B cell (primary cell): ENCODE measurements around the gene NPM3. TPM values are rescaled to one million over a fixed set of nuclear protein-coding genes. Genes with fewer than 3 reads are reported as not detected.

Source experiments
- ATAC-seq: fragments of 200-7000 bp; cut with Tn5 transposase; one replicate; pipeline ENCODE4 v1.10.0; 2021; ENCODE audit warnings: low read depth, mild to moderate bottlenecking, moderate number of reproducible peaks, moderate library complexity
- CTCF ChIA-PET: fragments of 350-600 bp; sonication (Branson Sonifier 250); formaldehyde crosslinking; loops from one replicate; lab custom pipeline; 2021; ENCODE audit warnings: antibody characterized with exemption, inconsistent platforms; lab: Charles Lee
- POLR2A ChIA-PET: fragments of 350-600 bp; sonication (Branson Sonifier 250); formaldehyde crosslinking; loops from one replicate; lab custom pipeline; 2021; ENCODE audit warnings: antibody characterized with exemption; lab: Charles Lee
- DNase-seq: peaks from one replicate; pipeline ENCODE4 v3.0.0; 2013
- H2AFZ ChIP-seq: 2 replicates; pipeline ENCODE4 v1.6.1; 2012; ENCODE audit warnings: mild to moderate bottlenecking, low read depth, low read length; ENCODE audit not compliant: insufficient read depth, poor library complexity, severe bottlenecking
- H3K27ac ChIP-seq, 2 donors: 1 replicate in 1 of 2; 2 replicates in 1 of 2; pipeline ENCODE4 v1.5.1; 2012 to 2013; ENCODE audit warnings: low read length in 2 of 2, mild to moderate bottlenecking in 2 of 2, moderate library complexity in 1 of 2
- H3K27me3 ChIP-seq, 4 experiments: fragments of 200-600 bp in 1 of 4; sonication (generic) in 1 of 4; replicated peaks in 1 of 4; 1 replicate in 2 of 4; 2 replicates in 2 of 4; pipeline versions ENCODE4 v1.6.1 to v1.7.0; 2013 to 2016; ENCODE audit warnings: low read length in 3 of 4, mild to moderate bottlenecking in 2 of 4, mixed read lengths in 1 of 4, moderate library complexity in 1 of 4; ENCODE audit not compliant: insufficient read depth in 4 of 4, control insufficient read depth in 3 of 4; ENCODE audit errors: control extremely low read depth in 1 of 4
- H3K36me3 ChIP-seq, 2 experiments: replicated peaks in 1 of 2; 1 replicate in 1 of 2; 2 replicates in 1 of 2; pipeline versions ENCODE4 v1.6.1 to v1.7.1; 2013; ENCODE audit warnings: low read length in 1 of 2; ENCODE audit not compliant: insufficient read depth in 2 of 2, control insufficient read depth in 1 of 2; ENCODE audit errors: control extremely low read depth in 1 of 2, extremely low read depth in 1 of 2
- H3K4me1 ChIP-seq, 2 donors: fragments of 200-600 bp in 1 of 2; sonication (generic) in 1 of 2; 1 replicate in 1 of 2; 2 replicates in 1 of 2; pipeline versions ENCODE4 v1.5.1 to v1.6.1; 2013 to 2017; ENCODE audit warnings: low read length in 2 of 2; ENCODE audit not compliant: control insufficient read depth in 2 of 2, insufficient read depth in 2 of 2
- H3K4me2 ChIP-seq: replicated peaks from 2 replicates; pipeline ENCODE3; 2012; ENCODE audit warnings: mild to moderate bottlenecking, low read depth, low read length; ENCODE audit not compliant: poor library complexity, severe bottlenecking
- H3K4me3 ChIP-seq, 5 experiments: fragments of 200-600 bp in 1 of 5; sonication (generic) in 1 of 5; 1 replicate in 3 of 5; 2 replicates in 2 of 5; pipeline versions ENCODE4 v1.5.1 to v1.7.0; 2011 to 2016; ENCODE audit warnings: low read length in 4 of 5, mild to moderate bottlenecking in 4 of 5, low read depth in 2 of 5, control low read depth in 1 of 5, moderate library complexity in 1 of 5; ENCODE audit not compliant: insufficient read depth in 1 of 5; ENCODE audit errors: control extremely low read depth in 1 of 5, extremely low read depth in 1 of 5
- H3K79me2 ChIP-seq: fragments of 200-600 bp; sonication (generic); one replicate; pipeline ENCODE4 v1.6.0; 2016; ENCODE audit warnings: low read length; ENCODE audit not compliant: control insufficient read depth, insufficient read depth
- H3K9ac ChIP-seq: fragments of 200-600 bp; sonication (generic); 2 replicates; pipeline ENCODE4 v1.6.1; 2017; ENCODE audit warnings: mild to moderate bottlenecking, low read length, moderate library complexity
- H3K9me3 ChIP-seq, 3 donors: one replicate each; pipeline versions ENCODE4 v1.6.1 to v1.7.1; 2013; ENCODE audit warnings: low read length in 2 of 3; ENCODE audit not compliant: control insufficient read depth in 2 of 3, insufficient read depth in 1 of 3; ENCODE audit errors: control extremely low read depth in 1 of 3
- H4K20me1 ChIP-seq: 2 replicates; pipeline ENCODE4 v1.6.0; 2012; ENCODE audit warnings: mild to moderate bottlenecking, low read length; ENCODE audit not compliant: insufficient read depth, control insufficient read depth, poor library complexity, severe bottlenecking
- H3K27ac Mint-ChIP-seq: one replicate; pipeline ENCODE4 v1.8.0; 2021; ENCODE audit warnings: mixed read lengths
- H3K27me3 Mint-ChIP-seq: one replicate; pipeline ENCODE4 v1.8.0; 2021; ENCODE audit warnings: mixed read lengths
- H3K4me1 Mint-ChIP-seq: one replicate; pipeline ENCODE4 v1.8.0; 2021; ENCODE audit warnings: mixed read lengths
- H3K4me3 Mint-ChIP-seq: one replicate; pipeline ENCODE4 v1.8.0; 2021; ENCODE audit warnings: mixed read lengths
- H3K9me3 Mint-ChIP-seq: one replicate; pipeline ENCODE4 v1.8.0; 2022; ENCODE audit warnings: mixed read lengths; ENCODE audit not compliant: insufficient read depth
- EZH2 ChIP-seq: IDR thresholded peaks from 2 replicates; pipeline ENCODE4 v1.6.1; 2012; ENCODE audit warnings: borderline replicate concordance, low read depth, mild to moderate bottlenecking, moderate library complexity, low read length; ENCODE audit not compliant: insufficient read depth, poor library complexity, severe bottlenecking
- WGBS: methylation state at CpG from one replicate; pipeline ENCODE4 v1.1.5; 2013; ENCODE audit warnings: missing lambda C conversion rate; ENCODE audit not compliant: insufficient coverage; 5-methylcytosine and 5-hydroxymethylcytosine counted together
- intact Hi-C: fragments of 100-400 bp; cut with micrococcal nuclease; formaldehyde crosslinking; loops from one replicate; pipeline ENCODE4 v1.10.0; 2022
- polyA plus RNA-seq: library from polyadenylated mRNA; depleted of rRNA; stranded (reverse); fragments of >200 nt; gene quantifications from 2 replicates; pipeline ENCODE4 v1.2.3, GENCODE V29; 2012
- total RNA-seq, 2 donors: library from RNA; stranded (reverse); fragments of 120-200 nt in 1 of 2; gene quantifications; 1 replicate in 1 of 2; 2 replicates in 1 of 2; pipeline versions ENCODE4 v1.2.3 to v1.2.4, GENCODE V29; 2013 to 2022
- TF ChIP-seq, protein P1 (sequence below): fragments of 200-600 bp; IDR thresholded peaks from one replicate; pipeline ENCODE4 v1.8.0; 2022; ENCODE audit warnings: antibody characterized with exemption, mild to moderate bottlenecking

Gene NPM3
- total and polyA plus RNA-seq, 2 donors (not counting 1 experiment from before 2014, with no cell fraction given) = 7.7 to 13.5 TPM

DNA sequence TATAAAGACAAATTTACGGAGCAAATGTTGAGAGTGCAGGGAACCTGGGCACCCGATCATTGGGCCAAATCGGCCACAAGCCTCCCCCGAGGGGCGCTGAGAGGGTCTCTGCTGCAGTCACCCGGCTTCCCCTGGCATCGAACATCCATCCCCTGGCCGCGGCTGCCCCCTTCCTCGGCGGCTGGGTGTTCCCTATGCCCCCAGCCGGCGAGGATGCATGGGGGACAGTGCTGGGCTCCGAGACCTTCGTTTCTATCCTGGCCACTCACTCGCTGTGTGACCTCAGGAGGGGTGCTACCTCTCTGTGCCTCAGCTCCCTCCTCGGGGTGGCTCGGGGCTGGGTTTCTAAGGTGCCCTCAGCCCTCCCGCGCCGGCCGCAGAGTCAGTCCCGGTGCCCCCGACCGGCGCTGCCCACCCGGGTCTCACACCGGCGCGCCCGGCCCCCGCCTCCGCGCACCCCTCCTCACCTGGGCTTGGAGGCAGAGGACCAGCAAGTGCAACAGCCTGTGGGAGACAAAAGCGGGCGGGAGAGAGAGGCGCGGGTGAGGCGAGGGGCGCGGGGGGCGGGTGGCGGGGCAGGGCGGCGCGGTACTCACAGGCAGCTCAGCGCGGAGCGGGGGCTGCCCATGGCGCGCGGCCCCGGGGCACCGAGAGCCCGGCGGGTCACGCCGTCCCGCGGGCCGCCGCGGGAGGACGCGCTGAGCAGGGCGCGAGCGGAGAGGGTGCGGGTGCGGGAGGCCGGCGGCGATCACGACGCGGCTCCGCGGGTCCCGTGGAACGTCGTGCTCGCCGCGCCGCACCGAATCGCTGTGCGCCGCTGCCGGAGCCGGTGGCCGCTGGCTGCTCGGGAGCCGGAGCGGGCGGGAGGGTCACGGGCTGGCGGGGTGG lies 7.7 kb downstream of the NPM3 start, which contains the start of gene FGF8:
FGF8 (minus strand) TSS at position 842 of the 888 bp plus-strand sequence; CDS start at position 628, 214 bp downstream.
- Histone ChIP-seq H3K27me3 (peaks cover 0 to 82% (median 46%) of the 10 kb centered on the region in 4 experiments), H2AFZ (no peak within 1 kb of the TSS), H4K20me1 (peaks cover 27% of the 10 kb centered on the region), H3K36me3 (no peaks in the 10 kb centered on the region), H3K27ac (no peak within 1 kb of the TSS), H3K4me1 (peaks cover 48 to 49% of the 10 kb centered on the region in 2 donors), H3K4me3 (peak within 1 kb of the TSS in 1 of 5 experiments; percentile 38), H3K4me2 (peak within 1 kb of the TSS; percentile 69), H3K79me2 (peaks cover 8% of the 10 kb centered on the region), H3K9ac (peak within 1 kb of the TSS; percentile 38), H3K9me3 (peaks cover 0 to 21% (median 0%) of the 10 kb centered on the region in 3 donors)
- intact Hi-C loops = no loop called here
- no peaks in the 10 kb centered on the region for H3K9me3 Mint-ChIP-seq
- ChIA-PET POLR2A (no interaction called here), CTCF (no interaction called here)
- peaks cover 58% of the 10 kb centered on the region for H3K27me3 Mint-ChIP-seq
- H3K4me3 Mint-ChIP-seq = peak within 1 kb of the TSS; percentile 53
- H3K27ac Mint-ChIP-seq = no peak within 1 kb of the TSS
- ATAC-seq = no peak
- H3K4me1 Mint-ChIP-seq = peaks cover 48% of the 10 kb centered on the region
- TF ChIP-seq, protein P1, sequence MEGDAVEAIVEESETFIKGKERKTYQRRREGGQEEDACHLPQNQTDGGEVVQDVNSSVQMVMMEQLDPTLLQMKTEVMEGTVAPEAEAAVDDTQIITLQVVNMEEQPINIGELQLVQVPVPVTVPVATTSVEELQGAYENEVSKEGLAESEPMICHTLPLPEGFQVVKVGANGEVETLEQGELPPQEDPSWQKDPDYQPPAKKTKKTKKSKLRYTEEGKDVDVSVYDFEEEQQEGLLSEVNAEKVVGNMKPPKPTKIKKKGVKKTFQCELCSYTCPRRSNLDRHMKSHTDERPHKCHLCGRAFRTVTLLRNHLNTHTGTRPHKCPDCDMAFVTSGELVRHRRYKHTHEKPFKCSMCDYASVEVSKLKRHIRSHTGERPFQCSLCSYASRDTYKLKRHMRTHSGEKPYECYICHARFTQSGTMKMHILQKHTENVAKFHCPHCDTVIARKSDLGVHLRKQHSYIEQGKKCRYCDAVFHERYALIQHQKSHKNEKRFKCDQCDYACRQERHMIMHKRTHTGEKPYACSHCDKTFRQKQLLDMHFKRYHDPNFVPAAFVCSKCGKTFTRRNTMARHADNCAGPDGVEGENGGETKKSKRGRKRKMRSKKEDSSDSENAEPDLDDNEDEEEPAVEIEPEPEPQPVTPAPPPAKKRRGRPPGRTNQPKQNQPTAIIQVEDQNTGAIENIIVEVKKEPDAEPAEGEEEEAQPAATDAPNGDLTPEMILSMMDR = no peak
- peak; percentile 91 for TF ChIP-seq EZH2
- peak; percentile 46 for DNase-seq
- 4% methylated on average over 78 of the region's 98 CpGs for WGBS
